ENCODE data around the gene RNU1-3.
"Not testable (repeated sequence)": the region's sequence is repeated elsewhere in the genome, so short reads cannot be mapped to it uniquely, and the experiment has no call there.

Gene RNU1-3

GRCh38 chr1:16666502-16667413, at the start of gene RNU1-3:
RNU1-3 (minus strand) TSS chr1:16666948.
- FAIRE-seq; DNase-seq (ENCODE audit: insufficient read length, low spot score): not testable (repeated sequence)

GRCh38 chr1:16713480-16713879, 46.7 kb upstream of the RNU1-3 start:
- not testable (repeated sequence) for FAIRE-seq

DNA sequence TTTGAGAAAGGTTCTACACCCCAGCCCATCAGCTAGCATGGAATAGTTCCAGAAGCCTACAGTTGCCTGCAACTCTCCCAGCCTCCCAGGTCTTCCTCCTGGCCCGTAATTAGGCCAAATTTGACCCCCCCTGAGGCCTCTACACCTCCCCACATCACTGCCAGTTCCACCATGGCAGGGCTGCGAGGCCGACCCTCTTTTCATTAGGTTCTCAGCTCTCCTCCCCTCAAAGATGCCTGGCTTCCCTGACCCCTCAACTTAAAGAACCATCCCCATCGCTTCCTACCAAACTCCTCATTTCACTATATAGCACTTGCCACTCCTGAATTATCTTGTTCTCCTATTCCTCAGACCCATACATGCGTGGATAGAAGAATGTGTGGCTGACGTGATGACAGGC, 46.2 kb upstream of the RNU1-3 start:
- DNase-seq (ENCODE audit: insufficient read length, low spot score); FAIRE-seq: not testable (repeated sequence)

More at GRCh38 chr1:16713480-16713879, 46.7 kb upstream of the RNU1-3 start:
- not testable (repeated sequence) for DNase-seq (ENCODE audit: insufficient read length, low spot score)

GRCh38 chr1:16712582-16712981, 45.8 kb upstream of the RNU1-3 start:
- FAIRE-seq; DNase-seq (ENCODE audit: insufficient read length, low spot score): not testable (repeated sequence)

- DNase-seq (ENCODE audit: insufficient read length, low spot score); FAIRE-seq: not testable (repeated sequence)
Measured at GRCh38 chr1:16712131-16712530, 45.4 kb upstream of the RNU1-3 start.

DNA sequence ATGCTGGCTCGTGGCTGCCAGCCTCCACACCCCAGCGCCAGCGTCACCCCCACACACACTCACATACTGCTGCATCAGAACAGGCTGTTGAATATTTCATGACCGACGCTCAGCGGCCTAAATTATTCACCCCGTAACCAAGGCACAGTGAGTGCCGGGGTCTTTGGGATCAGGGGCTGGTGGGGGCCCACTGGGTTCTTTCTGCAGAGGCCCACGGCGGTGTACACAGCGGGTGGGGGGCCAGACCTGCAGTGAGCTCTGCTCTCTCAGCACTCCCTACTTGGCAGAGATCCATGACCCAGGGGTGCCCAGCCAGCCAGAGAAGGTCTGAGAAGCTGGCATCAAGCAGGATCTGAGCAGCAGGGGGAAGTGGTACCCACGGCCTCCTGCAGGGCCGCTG, 43.9 kb upstream of the RNU1-3 start:
- FAIRE-seq; DNase-seq (ENCODE audit: insufficient read length, low spot score): not testable (repeated sequence)

GRCh38 chr1:16709659-16710087, 42.9 kb upstream of the RNU1-3 start:
- not testable (repeated sequence) for FAIRE-seq; DNase-seq (ENCODE audit: insufficient read length, low spot score)

DNA sequence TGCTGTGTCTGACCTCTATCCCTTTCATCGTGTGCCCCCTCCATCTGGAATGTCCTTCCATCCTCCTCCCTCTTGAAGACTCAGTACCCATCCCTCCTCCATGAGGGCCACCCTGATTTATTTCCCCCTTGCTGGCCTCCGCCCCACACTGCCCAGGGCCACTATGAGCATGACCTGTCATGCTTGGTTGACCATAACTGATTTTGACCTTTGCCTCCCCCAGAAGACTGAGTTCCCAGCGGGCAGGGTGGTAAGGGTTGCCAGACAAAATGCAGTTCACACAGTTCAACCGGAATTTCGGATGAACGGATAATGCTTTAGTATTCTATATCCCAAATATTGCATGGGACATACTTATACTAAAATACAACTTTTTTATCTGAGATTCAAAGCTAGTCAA, 42.0 kb upstream of the RNU1-3 start:
- FAIRE-seq; DNase-seq (ENCODE audit: insufficient read length, low spot score): not testable (repeated sequence)

- DNase-seq (ENCODE audit: insufficient read length, low spot score); FAIRE-seq: not testable (repeated sequence)
Measured at GRCh38 chr1:16707130-16708093, 40.7 kb upstream of the RNU1-3 start.

DNA sequence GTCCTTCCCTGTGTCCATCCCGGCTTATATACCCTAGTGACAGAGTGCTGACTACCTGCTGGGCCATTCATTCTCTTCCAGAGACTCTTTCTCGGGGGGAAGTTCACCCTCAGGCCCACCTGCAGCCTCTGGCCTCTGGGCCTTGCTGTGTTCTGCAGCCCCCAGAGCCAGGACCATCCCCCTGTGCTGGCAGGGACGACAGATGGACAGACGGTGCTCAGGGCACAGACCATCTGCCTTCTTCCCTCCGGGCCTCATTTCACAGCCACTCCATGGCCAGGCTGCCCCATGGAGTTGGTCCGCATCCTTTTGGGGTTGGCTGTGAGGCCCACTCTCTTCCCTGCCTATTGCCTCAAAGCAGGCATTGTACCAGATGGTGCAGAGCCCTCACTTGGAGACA, 39.6 kb upstream of the RNU1-3 start:
- not testable (repeated sequence) for DNase-seq (ENCODE audit: insufficient read length, low spot score); FAIRE-seq

DNA sequence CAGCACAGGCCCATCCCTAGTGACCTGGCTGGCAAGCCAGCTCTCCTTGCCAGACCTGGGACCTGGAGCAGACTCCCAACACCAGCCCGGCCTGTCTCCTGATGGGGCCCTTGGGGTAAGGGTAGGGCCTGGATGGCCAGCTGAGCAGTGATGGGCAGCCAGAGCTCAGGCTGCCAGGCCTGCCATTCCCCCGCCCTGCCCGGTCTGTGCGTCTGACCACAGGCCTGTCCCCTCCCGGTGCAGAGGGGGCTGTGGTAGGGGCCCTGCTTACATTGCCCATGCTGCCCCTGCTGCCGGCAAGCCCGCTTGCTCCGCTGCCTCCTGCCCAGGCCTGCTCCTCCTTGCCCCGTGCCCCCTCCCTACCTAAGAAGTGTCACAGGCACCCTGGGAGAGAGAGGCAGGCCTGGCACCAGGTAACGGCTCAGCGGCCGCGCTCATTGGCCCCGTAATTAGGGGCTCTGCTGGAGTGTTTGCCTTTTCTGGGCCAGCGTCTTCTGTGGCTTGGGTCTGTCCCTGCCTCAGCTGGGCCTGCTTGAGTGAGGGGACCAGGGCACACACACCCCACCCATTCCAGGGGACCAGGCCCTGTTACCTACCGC, 37.9 kb upstream of the RNU1-3 start:
- DNase-seq (ENCODE audit: insufficient read length, low spot score); FAIRE-seq: not testable (repeated sequence)

GRCh38 chr1:16704076-16704475, 37.3 kb upstream of the RNU1-3 start:
- FAIRE-seq; DNase-seq (ENCODE audit: insufficient read length, low spot score): not testable (repeated sequence)

- not testable (repeated sequence) for DNase-seq (ENCODE audit: insufficient read length, low spot score); FAIRE-seq
Measured at GRCh38 chr1:16703602-16704001, 36.9 kb upstream of the RNU1-3 start.

DNA sequence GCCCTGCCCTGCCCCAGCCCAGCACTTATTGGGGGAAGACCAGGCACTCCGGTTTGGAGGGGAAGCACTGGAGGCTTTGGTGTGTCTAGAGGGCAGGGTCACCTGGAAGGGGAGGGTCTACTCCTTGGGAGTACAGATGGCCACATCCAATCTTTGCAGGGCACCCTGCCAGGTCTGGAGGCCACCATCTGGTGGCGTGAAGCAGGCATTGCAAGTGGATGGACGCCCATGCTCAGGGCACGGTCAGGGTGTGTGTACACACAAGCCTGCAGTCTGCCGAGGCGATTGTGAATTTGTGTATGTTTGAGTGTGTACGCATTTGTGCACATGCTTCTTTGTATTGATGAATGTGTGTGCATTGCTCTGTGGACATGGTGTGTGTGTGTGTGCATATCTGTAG, 36.4 kb upstream of the RNU1-3 start:
- not testable (repeated sequence) for FAIRE-seq; DNase-seq (ENCODE audit: insufficient read length, low spot score)

- not testable (repeated sequence) for DNase-seq (ENCODE audit: insufficient read length, low spot score); FAIRE-seq
Measured at GRCh38 chr1:16702280-16702679, 35.5 kb upstream of the RNU1-3 start.

DNA sequence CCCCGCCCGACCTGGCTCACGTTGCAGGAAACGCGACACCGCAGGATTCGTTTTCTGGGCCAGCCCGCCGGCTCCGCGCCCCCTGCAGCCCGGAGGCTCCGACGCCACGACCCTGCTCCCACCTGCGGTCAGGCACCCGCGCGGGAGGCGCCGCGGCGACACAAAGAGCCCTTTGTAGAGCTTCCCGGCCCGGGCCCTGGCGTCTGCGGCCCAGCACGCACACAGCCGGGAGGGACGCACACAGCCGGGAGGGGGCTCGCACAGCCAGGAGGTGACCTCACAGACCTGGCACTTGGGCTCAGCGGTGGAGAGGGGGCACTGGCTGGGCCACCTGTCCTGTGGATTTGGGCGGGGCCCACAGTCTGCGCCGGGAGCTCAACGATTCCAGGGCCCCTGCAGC, 34.4 kb upstream of the RNU1-3 start:
- not testable (repeated sequence) for FAIRE-seq; DNase-seq (ENCODE audit: insufficient read length, low spot score)

DNA sequence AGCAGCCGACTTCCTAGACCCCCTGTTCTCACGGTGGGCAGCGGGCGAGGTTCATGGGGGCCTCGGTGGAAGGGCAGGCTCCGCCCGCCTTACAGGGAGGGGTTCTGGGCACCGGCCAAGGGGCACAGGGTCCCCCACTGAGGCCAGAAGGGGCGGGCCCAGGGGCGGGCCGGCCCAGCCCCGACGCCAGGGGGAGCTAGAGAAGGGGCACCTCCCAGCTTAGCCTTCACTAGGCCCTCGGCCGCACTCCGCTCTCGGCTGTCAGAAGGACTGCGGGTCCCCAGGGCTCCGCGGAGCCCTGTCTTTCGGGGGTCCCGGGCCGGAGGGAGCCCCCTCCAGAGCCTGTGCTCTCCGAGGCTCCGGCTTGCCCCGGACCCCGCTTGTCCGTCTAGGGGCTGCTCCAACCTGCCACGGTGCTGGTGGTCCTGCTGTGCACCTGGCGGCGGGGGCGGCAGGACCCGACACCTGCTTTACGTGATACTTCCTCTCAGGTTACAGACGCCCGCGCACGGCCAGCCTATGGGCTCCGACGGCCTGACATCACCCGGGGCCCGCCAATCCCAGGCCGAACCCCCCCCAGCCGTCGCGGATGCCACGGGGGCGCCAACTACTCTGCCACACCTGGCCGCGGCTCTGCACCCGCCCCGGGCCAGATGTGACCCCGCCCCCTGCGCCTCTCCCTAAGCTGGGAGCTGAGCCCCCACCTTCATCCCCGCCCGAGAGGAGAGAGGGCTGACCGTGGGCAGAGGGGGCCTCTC, 33.6 kb upstream of the RNU1-3 start:
- FAIRE-seq; DNase-seq (ENCODE audit: insufficient read length, low spot score): not testable (repeated sequence)

DNA sequence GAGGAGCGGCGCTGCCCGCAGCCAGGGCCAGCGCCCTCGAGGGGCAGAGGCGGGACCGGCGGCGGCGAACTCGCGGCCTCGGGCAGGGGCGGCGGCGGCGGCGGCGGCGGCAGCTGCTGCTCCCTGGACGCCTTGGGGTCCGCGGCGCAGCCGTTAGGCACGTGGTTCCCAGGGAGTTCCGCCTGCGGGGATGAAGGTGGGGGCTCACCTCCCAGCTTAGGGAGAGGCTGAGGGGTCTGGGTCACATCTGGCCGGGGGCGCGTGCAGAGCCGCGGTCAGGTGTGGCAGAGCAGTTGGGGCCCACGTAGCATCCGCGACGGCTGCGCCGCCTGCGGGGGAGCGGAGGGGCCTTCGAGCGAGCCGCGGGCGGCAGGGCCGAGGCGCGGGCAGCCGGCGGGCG, 32.7 kb upstream of the RNU1-3 start:
- DNase-seq (ENCODE audit: insufficient read length, low spot score); FAIRE-seq: not testable (repeated sequence)

GRCh38 chr1:16697152-16697551, 30.4 kb upstream of the RNU1-3 start:
- not testable (repeated sequence) for DNase-seq (ENCODE audit: insufficient read length, low spot score); FAIRE-seq

Data from D721Med (cell line).